Activated naive CD4-positive, alpha-beta T cell treated with anti-CD3 and anti-CD28 coated beads, Interleukin-2, amount 10 ng/mL, durations not matched to agents 7 days and 5 days (primary cell): ENCODE measurements around the gene STK4.
A peak's percentile ranks its signal among the peaks of the same experiment; 100 is the strongest.
"Not testable (repeated sequence)": the region's sequence is repeated elsewhere in the genome, so short reads cannot be mapped to it uniquely, and the experiment has no call there.

Source experiments
- CTCF ChIA-PET: fragments of 350-600 bp; sonication (Branson Sonifier 250); formaldehyde crosslinking; loops from one replicate; lab custom pipeline; 2021; ENCODE audit warnings: antibody characterized with exemption; lab: Charles Lee
- DNase-seq: peaks from one replicate; pipeline ENCODE4 v3.0.0-alpha.2; 2020
- H3K27ac Mint-ChIP-seq: one replicate; pipeline ENCODE4 v1.8.0; 2021; ENCODE audit warnings: mild to moderate bottlenecking, moderate library complexity, mixed read lengths
- H3K27me3 Mint-ChIP-seq: one replicate; pipeline ENCODE4 v1.8.0; 2021; ENCODE audit warnings: mild to moderate bottlenecking, mixed read lengths
- H3K36me3 Mint-ChIP-seq: one replicate; pipeline ENCODE4 v1.8.0; 2021; ENCODE audit warnings: mixed read lengths
- H3K4me1 Mint-ChIP-seq: one replicate; pipeline ENCODE4 v1.8.0; 2021; ENCODE audit warnings: mixed read lengths
- H3K4me3 Mint-ChIP-seq: one replicate; pipeline ENCODE4 v1.8.0; 2021; ENCODE audit warnings: mild to moderate bottlenecking, moderate library complexity, mixed read lengths
- H3K9me3 Mint-ChIP-seq: one replicate; pipeline ENCODE4 v1.8.0; 2021; ENCODE audit warnings: mixed read lengths

STK4 gene

DNA sequence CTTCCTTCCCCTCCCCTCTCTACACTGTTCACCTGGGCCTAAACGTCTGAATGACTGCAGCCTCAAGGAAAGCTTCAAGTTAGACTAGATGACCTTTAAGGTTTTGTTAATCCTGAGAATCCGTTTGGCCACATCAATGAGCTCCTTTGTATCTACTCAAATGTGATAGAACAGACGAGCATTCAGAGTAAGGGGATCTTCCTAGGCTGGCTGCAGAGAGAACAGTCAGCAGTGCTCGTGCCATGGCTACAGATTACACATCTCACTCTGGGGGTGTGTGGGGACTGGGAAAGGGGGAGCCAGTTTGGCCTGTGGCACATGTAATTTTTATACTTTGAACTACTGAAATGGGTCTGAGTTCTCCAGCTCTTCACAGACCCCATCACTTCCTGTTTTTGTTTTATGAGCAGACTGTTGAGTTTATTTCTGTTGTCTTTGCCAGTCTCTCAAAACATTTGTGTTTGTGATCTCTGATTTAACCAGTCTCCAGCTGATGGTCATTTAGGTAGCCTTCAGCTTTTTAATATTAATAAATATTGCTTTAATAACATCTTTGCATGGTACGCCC lies 83.7 kb downstream of the STK4 start:
- DNase-seq: no peak
- H3K27ac Mint-ChIP-seq: peak overlapping the region; percentile 78
- H3K36me3 Mint-ChIP-seq: peaks cover 54% of the 10 kb centered on the region
- H3K27me3 Mint-ChIP-seq: no peaks in the 10 kb centered on the region
- CTCF ChIA-PET: interaction anchor here (0.9 to 7.6 kb wide), 7 partner anchors 11 to 244 kb away, joined by 3 to 49 read pairs (median 4); no protein-coding TSS in a partner anchor
- no peaks in the 10 kb centered on the region for H3K9me3 Mint-ChIP-seq
- H3K4me3 Mint-ChIP-seq: no peak overlapping the region
- peaks cover 60% of the 10 kb centered on the region for H3K4me1 Mint-ChIP-seq

DNA sequence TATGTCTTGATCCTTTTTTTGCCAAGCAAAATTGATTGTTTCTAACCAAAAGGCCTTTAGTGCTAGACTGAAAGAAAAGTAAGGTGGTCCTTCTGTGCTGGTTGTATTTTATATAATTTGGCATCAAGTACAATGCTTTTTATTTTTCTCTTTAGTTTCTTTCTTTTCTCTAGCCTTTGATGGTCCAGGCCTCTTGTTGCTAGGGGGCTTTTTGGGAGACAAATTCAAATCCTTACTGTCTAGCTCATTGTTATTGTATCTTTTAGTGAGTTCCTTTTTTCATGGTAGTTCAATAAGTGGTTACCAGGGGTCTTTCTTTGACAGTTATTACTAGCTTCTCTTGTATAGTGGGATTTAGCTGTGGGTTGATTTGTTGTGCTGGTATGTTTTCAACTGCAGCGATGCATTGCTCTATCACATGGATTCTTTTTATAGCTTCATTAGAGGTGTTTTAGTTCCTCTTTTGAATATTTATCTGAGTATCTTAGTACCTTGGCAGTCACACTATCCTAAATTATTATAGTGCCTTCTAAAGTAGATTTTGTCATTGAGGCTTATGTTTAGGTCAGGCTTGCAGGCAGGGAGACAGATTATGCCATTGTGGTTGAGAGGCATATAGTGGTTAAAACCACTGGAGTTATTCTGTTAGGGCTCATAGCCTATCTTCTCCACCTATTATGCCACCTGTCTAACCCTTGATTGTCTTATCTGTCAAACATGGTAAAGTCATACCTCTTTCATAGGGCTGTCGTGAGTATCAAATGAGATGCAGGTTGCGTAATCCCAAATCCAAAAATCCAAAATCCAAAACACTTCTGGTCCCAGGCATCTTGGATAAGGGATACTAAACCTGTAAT lies 85.1 kb downstream of the STK4 start:
- CTCF ChIA-PET: interaction anchor here (1.0 to 7.6 kb wide), 4 partner anchors 8 to 46 kb away, joined by 3 to 49 read pairs (median 14); no protein-coding TSS in a partner anchor
- peaks cover 61% of the 10 kb centered on the region for H3K4me1 Mint-ChIP-seq
- H3K36me3 Mint-ChIP-seq: peaks cover 61% of the 10 kb centered on the region
- H3K9me3 Mint-ChIP-seq: no peaks in the 10 kb centered on the region
- H3K27me3 Mint-ChIP-seq: no peaks in the 10 kb centered on the region
- H3K4me3 Mint-ChIP-seq: no peak overlapping the region
- peak overlapping the region; percentile 55 for H3K27ac Mint-ChIP-seq
- no peak for DNase-seq

DNA sequence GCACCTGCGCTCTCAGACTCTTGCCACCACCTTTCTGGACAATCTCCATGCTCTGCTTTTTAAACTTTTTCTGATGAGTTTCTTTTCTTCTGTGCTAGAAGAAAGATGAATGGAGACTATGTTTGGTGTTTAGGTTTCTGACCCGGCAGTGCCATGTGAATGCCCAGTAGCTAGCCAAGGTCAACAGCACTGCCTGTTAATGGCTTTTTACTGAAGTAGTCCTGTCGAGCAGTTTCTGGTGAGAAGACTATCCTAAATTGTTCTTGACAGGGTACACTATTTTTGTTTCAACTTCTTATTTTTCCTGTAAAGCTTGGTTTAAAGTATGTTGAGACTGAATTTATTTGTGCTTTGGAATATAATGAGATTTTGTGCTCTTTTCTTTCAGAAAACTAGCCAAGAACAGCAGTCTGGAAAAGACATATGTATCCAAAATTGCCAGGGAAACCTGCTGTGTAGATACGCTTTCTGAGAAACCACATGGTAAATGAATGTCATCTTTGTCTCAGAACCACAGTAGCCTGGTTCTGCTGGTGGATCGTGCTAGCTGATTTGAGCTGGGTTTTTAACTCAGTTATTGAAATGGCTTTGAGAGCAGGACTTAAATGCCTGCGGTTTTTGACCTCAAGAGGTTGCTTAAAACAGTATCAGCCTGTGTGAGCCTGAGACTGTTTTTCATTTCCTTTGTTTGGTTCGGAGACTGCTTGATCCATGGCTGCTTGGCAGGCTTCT lies 86.6 kb downstream of the STK4 start:
- peak; percentile 37 for DNase-seq
- H3K27ac Mint-ChIP-seq: peak overlapping the region; percentile 81
- no peak overlapping the region for H3K4me3 Mint-ChIP-seq
- CTCF ChIA-PET: interaction anchor here (1.1 to 7.6 kb wide), 3 partner anchors 9 to 44 kb away, joined by 4 to 49 read pairs (median 23); no protein-coding TSS in a partner anchor
- peaks cover 60% of the 10 kb centered on the region for H3K4me1 Mint-ChIP-seq
- H3K36me3 Mint-ChIP-seq: peaks cover 58% of the 10 kb centered on the region
- H3K27me3 Mint-ChIP-seq: no peaks in the 10 kb centered on the region
- no peaks in the 10 kb centered on the region for H3K9me3 Mint-ChIP-seq

DNA sequence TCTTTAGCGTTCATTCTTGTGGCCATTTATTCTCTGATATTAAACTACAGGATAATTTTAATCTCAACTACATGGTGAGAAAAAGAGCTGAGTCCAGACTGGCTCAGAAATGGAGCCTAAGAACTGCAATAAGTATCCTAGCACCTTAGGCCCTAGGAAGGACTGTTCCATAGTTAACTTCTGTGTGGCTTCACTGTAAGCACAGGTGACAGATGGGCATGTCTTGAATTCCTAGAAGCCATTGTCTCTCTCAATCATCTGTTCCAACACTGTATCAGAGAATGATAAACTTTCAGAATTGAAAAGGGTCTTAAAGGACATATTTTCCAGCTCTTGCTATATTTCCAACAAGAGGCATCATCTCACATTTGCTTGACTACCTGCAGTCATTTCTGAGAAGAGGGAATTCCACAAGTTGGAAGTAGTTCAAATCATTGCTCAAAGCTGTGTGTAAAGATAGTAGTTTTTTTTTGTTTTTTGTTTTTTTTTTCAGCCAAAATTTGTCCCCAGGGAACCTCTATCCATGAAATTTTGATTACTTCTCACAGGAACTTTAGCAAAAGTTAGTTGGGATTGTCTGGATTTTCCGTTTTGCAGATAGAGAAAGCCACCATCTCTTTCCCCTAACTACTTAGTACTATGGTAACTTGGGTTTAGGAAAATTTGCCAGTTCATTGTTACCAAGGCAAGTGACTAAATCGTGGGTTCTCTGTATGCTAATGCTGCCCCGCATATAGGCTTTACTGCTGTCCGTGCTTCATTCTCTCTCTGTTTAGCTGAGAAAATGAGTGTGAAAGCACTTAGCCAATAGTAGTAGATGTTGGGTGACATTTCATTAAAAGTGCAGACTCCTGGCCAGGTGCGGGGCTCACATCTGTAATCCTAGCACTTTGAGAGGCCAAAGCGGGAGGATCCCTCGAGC lies 87.4 kb downstream of the STK4 start:
- Mint-ChIP-seq H3K9me3 (no peaks in the 10 kb centered on the region), H3K4me1 (peaks cover 55% of the 10 kb centered on the region), H3K4me3 (no peak overlapping the region), H3K36me3 (peaks cover 57% of the 10 kb centered on the region), H3K27me3 (no peaks in the 10 kb centered on the region), H3K27ac (peak overlapping the region; percentile 81)
- CTCF ChIA-PET: interaction anchor here (1.1 to 7.6 kb wide), 3 partner anchors 10 to 43 kb away, joined by 4 to 49 read pairs (median 23); no protein-coding TSS in a partner anchor
- DNase-seq: no peak

DNA sequence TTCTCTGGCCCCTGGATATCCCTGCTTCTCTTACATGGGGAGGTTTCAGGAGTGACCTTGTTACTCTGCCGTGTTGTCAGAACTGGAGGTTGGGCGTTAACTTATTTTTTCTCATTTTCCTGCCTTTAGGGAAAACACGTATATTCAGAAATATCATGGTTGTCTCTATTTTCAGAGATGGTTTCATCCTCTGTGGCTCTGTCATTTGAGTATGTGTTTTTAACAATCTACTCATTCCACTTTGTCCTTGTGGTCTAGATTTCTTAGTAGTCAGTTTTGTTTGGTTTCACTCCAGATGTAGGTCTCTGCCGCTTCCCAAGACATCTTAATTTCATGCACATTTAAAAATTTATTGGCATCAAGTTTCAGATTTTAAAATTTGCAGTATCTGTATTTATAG lies 88.7 kb downstream of the STK4 start:
- CTCF ChIA-PET: interaction anchor here (0.9 to 7.6 kb wide), 3 partner anchors 9 to 42 kb away, joined by 3 to 49 read pairs (median 23); no protein-coding TSS in a partner anchor
- DNase-seq: no peak
- Mint-ChIP-seq H3K36me3 (peaks cover 54% of the 10 kb centered on the region), H3K27me3 (no peaks in the 10 kb centered on the region), H3K9me3 (no peaks in the 10 kb centered on the region), H3K4me3 (no peak overlapping the region), H3K4me1 (peaks cover 44% of the 10 kb centered on the region), H3K27ac (no peak overlapping the region)

DNA sequence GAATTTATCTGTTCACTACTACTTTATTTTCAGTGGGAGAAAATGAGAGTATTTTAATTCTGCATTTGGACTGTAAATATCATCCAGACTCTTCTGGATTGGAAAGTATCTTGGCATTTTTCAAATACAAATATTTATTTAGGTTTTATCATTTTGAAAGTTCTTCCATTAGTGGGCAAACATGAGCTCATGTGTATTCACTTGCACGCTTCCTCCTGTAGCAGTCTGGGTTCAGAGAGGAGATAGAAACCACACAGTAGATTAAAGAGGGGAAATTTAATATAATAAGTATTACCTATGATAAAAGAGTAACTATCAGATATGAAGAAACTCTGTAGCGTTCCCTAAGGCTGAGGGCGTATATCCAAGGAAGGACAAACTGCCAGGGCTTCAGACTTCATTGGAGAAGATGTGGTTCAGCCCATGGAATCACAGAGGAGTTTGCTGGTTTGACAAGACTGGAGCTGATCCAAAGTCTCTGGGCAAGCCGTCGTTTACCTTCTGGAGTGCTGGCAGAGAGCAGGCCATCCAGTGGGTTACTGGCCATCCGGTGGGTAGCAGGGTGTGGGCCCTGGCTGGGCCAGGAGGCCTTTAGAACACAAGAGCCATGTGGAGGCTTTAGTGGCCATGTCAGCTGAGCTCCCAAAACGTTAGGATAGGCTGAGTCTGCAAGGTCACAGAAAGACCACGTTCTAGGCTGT lies 90.3 kb downstream of the STK4 start:
- no peaks in the 10 kb centered on the region for H3K9me3 Mint-ChIP-seq
- peaks cover 52% of the 10 kb centered on the region for H3K36me3 Mint-ChIP-seq
- CTCF ChIA-PET: no interaction called here
- H3K4me1 Mint-ChIP-seq: peaks cover 36% of the 10 kb centered on the region
- H3K27ac Mint-ChIP-seq: no peak overlapping the region
- DNase-seq: no peak
- no peaks in the 10 kb centered on the region for H3K27me3 Mint-ChIP-seq
- H3K4me3 Mint-ChIP-seq: no peak overlapping the region

DNA sequence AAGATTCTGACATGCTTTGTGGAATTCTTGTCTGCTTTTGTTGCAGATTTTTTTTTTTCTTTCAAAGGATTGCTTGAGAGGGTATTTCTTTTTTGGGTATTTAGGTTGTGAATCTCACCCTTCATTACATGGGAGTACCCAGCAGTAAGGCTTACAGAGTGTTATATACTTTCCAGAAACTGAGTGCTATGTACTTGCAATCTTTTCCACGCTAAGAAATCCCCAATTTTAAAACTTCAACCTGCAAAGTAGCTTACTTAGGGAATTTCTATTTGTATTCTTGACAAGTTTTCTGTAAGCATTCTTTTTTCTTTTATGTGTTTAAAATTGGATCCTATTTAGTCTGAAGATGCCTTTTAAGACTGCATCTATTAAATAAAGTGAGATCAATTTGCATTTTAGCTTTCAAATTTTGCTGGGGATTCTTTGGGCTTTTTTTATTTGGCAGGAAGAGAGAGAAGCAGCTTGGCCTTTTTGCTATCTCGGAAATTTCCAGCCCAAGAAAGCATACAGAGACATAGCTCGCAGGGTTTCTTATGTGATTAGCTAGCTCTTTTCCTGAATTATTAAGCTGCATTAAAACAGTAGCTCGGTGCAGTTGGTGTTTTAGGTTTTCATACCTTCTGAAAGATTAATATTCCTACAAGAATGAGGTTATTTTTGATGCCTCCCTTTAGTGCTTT lies 92.0 kb downstream of the STK4 start:
- Mint-ChIP-seq H3K36me3 (peaks cover 52% of the 10 kb centered on the region), H3K9me3 (no peaks in the 10 kb centered on the region), H3K27me3 (no peaks in the 10 kb centered on the region), H3K4me1 (peaks cover 22% of the 10 kb centered on the region), H3K27ac (no peak overlapping the region), H3K4me3 (no peak overlapping the region)
- no peak for DNase-seq
- CTCF ChIA-PET: interaction anchor here (1.0 to 1.1 kb wide), 2 partner anchors 37 to 55 kb away, joined by 3 read pairs; no protein-coding TSS in a partner anchor

DNA sequence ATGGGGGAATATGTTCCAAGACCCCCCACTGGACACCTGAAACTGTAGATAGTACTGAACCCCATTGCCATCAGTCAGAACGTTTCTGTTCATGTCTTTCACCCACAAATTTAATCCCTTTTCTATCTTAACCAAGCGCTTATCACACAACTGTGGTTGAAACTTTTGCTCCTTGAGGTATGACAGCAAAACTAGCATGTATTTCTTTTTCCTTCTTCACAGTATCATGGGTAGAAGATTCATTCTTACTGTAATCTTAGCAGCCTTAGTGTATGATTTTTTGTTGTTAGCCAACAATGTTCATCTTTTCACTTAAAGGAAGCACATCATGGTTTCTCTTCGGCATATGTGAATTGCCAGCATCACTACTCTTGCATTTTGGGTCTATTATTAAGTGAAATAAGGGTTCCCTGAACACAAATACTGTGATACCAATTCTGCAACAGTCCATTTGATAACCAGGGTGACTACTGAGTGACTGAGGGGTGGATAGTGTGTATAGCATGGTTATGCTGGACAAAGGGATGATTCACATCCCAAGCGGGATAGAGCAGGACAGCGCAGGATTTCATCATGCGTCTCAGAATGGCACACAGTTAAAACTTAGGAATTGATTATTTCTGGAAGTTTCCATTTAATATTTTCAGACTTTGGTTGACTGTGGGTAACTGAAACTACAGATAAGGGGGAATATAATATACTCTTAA lies 92.9 kb downstream of the STK4 start:
- no peak for DNase-seq
- H3K36me3 Mint-ChIP-seq: peaks cover 48% of the 10 kb centered on the region
- H3K27ac Mint-ChIP-seq: no peak overlapping the region
- no peak overlapping the region for H3K4me3 Mint-ChIP-seq
- peaks cover 17% of the 10 kb centered on the region for H3K4me1 Mint-ChIP-seq
- H3K27me3 Mint-ChIP-seq: no peaks in the 10 kb centered on the region
- CTCF ChIA-PET: no interaction called here
- no peaks in the 10 kb centered on the region for H3K9me3 Mint-ChIP-seq

DNA sequence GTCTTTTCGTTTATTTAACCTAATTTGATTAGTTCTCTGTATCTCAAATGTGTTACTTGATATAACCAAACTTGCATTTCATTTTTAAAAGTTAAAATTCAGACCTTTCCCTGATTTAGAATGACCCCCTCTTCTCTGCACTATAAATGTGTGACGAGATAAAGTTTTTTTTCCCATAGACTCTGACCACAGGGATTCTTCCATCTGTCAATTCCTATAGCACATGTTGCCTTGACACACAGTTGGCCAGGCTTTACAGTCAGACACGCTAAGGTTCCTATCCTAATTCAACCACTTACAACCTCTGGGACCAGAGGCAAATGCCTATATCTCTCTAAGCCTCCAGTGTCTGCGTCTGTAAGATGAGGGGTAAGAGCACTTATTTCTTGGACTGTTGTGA lies 94.0 kb downstream of the STK4 start:
- Mint-ChIP-seq H3K9me3 (no peaks in the 10 kb centered on the region), H3K4me1 (peaks cover 19% of the 10 kb centered on the region), H3K4me3 (no peak overlapping the region), H3K27ac (no peak overlapping the region), H3K27me3 (no peaks in the 10 kb centered on the region), H3K36me3 (peaks cover 47% of the 10 kb centered on the region)
- DNase-seq: no peak
- CTCF ChIA-PET: interaction anchor here (1.2 to 2.4 kb wide), 2 partner anchors 16 to 234 kb away, joined by 3 to 6 read pairs; no protein-coding TSS in a partner anchor

DNA sequence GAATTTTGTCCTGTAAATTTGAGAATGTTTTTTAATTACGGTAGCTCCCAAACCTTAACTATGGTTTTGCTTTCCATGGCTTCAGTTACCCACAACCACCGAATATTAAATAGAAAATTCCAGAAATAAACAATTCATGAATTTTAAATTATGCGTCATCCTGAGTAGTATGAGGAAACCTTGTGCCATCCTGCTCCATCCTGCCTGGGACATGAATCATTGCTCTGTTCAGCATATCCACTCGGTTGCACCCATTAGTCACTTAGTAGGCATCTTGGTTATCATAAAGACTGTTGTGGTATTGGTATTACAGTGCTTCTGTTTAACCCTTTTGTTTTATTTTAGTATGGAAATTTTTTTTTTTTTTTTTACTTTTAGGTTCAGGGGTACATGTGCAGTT lies 94.9 kb downstream of the STK4 start:
- peaks cover 41% of the 10 kb centered on the region for H3K36me3 Mint-ChIP-seq
- CTCF ChIA-PET: interaction anchor here (1.2 to 2.4 kb wide), 2 partner anchors 17 to 233 kb away, joined by 3 to 6 read pairs; no protein-coding TSS in a partner anchor
- H3K27me3 Mint-ChIP-seq: no peaks in the 10 kb centered on the region
- no peaks in the 10 kb centered on the region for H3K9me3 Mint-ChIP-seq
- DNase-seq: no peak
- H3K4me1 Mint-ChIP-seq: peaks cover 20% of the 10 kb centered on the region
- no peak overlapping the region for H3K4me3 Mint-ChIP-seq
- H3K27ac Mint-ChIP-seq: no peak overlapping the region

DNA sequence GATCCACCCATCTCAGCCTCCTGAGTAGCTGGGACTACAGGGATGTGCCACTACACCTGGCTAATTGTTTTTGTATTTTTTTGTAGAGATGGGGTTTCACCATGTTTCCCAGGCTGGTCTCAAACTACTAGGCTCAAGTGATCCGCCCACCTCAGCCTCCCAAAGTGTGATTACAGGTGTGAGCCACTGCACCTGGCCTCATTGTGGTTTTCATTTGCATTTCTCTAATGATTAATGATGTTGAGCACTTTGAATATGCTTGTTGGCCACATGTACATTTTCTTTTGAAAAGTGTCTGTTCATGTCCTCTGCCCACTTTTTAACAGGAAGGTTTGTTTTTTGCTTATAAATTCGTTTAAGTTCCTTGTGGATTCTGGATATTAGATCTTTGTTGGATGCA lies 96.8 kb downstream of the STK4 start:
- Mint-ChIP-seq H3K27ac (peak overlapping the region; percentile 50), H3K4me1 (peaks cover 20% of the 10 kb centered on the region), H3K36me3 (peaks cover 47% of the 10 kb centered on the region)
- H3K27me3 Mint-ChIP-seq, DNase-seq, H3K9me3 Mint-ChIP-seq, CTCF ChIA-PET, H3K4me3 Mint-ChIP-seq: not testable (repeated sequence)

DNA sequence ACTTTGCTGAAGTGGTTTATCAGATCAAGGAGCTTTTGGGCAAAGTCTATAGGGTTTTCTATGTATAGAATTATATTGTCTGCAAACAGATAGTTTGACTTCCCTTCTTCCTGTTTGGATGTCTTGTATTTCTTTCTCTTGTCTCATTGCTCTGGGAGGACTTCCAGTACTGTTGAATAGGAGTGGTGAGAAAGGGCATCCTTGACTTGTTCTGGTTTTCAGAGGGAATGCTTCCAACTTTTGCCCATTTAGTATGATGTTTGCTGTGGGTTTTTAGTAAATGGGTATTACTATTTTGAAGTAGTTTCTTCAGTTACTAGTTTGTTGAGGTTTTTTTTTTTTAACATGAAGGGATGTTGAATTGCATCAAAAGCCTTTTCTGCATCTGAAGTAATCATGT lies 98.5 kb downstream of the STK4 start:
- Mint-ChIP-seq H3K4me3 (no peak overlapping the region), H3K27ac (no peak overlapping the region), H3K36me3 (peaks cover 41% of the 10 kb centered on the region), H3K4me1 (peaks cover 18% of the 10 kb centered on the region), H3K27me3 (no peaks in the 10 kb centered on the region), H3K9me3 (no peaks in the 10 kb centered on the region)
- no peak for DNase-seq
- CTCF ChIA-PET: interaction anchor here (0.6 to 1.3 kb wide), 3 partner anchors 17 to 21 kb away, joined by 3 read pairs; no protein-coding TSS in a partner anchor
